Activated CD4-positive, alpha-beta T cell treated with anti-CD3 and anti-CD28 coated beads, Interleukin-10, Interleukin-2, amounts not matched to agents 100 ng/mL and 50 ng/mL, durations not matched to agents 16 hours and 8 hours (primary cell): Measurements from ENCODE around the gene VARS1.
"Not testable (repeated sequence)": the region's sequence is repeated elsewhere in the genome, so short reads cannot be mapped to it uniquely, and the experiment has no call there.

Experiments used
- DNase-seq: peaks from one replicate; pipeline ENCODE4 v3.0.0-alpha.2; 2020

VARS1 gene

GRCh38 chr6:31821301-31822035 lies 25.9 kb upstream of the VARS1 start:
- peak; percentile 79 for DNase-seq

- not testable (repeated sequence) for DNase-seq
Measured at GRCh38 chr6:31820399-31820798, 24.8 kb upstream of the VARS1 start.

- DNase-seq = no peak
Measured at GRCh38 chr6:31819871-31820299, 24.3 kb upstream of the VARS1 start.

- peak; percentile 45 for DNase-seq
Measured at GRCh38 chr6:31817929-31818511, 22.5 kb upstream of the VARS1 start.

GRCh38 chr6:31817133-31817928 lies 21.8 kb upstream of the VARS1 start:
- peak; percentile 58 for DNase-seq

GRCh38 chr6:31815025-31815838 lies 19.7 kb upstream of the VARS1 start, which contains the start of the genes HSPA1A and HSPA1L:
TSS of gene HSPA1A (plus strand) at chr6:31815543. CDS start at chr6:31815757, 214 bp downstream.
TSS of gene HSPA1L (minus strand) at chr6:31815283. CDS start at chr6:31811972, 3,311 bp downstream.
- DNase-seq = peak; percentile 94

- peak; percentile 90 for DNase-seq
Measured at GRCh38 chr6:31814677-31815024, 19.1 kb upstream of the VARS1 start.

GRCh38 chr6:31813465-31813849 lies 17.9 kb upstream of the VARS1 start:
- DNase-seq = no peak

GRCh38 chr6:31811645-31812044 lies 16.1 kb upstream of the VARS1 start:
- no peak for DNase-seq

- DNase-seq = not testable (repeated sequence)
Measured at GRCh38 chr6:31808599-31808998, 13.0 kb upstream of the VARS1 start.

- DNase-seq = peak; percentile 98
Measured at GRCh38 chr6:31806470-31807272, 11.1 kb upstream of the VARS1 start, which contains the start of gene LSM2. TSS of gene LSM2 (minus strand) at chr6:31806966. CDS start at chr6:31806757, 209 bp downstream.

- DNase-seq = no peak
Measured at GRCh38 chr6:31805939-31806469, 10.5 kb upstream of the VARS1 start.

GRCh38 chr6:31801031-31801927 lies 5.7 kb upstream of the VARS1 start:
- DNase-seq = not testable (repeated sequence)

GRCh38 chr6:31799781-31800180 lies 4.2 kb upstream of the VARS1 start:
- no peak for DNase-seq

- DNase-seq = peak; percentile 70
Measured at GRCh38 chr6:31797588-31797987, 2.0 kb upstream of the VARS1 start.

GRCh38 chr6:31796993-31797385 lies 1.4 kb upstream of the VARS1 start:
- no peak for DNase-seq

- DNase-seq = peak; percentile 13
Measured at GRCh38 chr6:31794866-31795615, 511 bp downstream of the VARS1 start.

GRCh38 chr6:31794294-31794865 lies 1.2 kb downstream of the VARS1 start:
- peak; percentile 34 for DNase-seq

GRCh38 chr6:31793927-31794245 lies 1.7 kb downstream of the VARS1 start:
- DNase-seq = not testable (repeated sequence)
